Thyroid gland (tissue), 4 donors: ENCODE data around the gene FAM131C.

Experiments used
- POLR2A ChIP-seq, 2 donors: fragments of 450-650 bp; IDR thresholded peaks; one replicate each; pipeline ENCODE4 v1.6.1; 2017; ENCODE audit warnings: antibody characterized with exemption in 2 of 2, mild to moderate bottlenecking in 2 of 2, moderate library complexity in 1 of 2
- TF ChIP-seq, protein P1 (sequence below), 6 experiments: fragments of 200-600 bp in 3 of 6; fragments of 450-650 bp in 3 of 6; sonication (generic) in 3 of 6; IDR thresholded peaks; one replicate each; pipeline ENCODE4 v1.5.1; 2016 to 2019; ENCODE audit warnings: antibody characterized with exemption in 6 of 6, mild to moderate bottlenecking in 2 of 6, inconsistent platforms in 1 of 6, moderate library complexity in 1 of 6

DNA sequence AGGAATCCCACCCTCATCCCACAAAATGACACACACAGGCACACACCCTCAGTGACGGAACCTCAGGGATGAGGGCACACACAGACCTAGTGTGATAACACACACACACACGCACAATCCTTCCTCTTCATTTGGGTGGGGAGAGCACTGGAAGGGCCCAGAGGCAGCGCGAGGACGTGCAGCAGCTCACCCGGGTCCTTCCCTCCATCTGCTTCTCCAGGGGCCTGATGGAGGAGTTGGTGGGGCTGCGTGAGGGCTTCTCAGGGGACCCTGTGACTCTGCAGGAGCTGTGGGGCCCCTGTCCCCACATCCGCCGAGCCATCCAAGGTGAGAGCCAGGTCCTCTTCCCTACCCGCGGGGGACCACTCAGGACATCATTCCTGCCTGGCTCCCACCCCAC is 51.1 kb downstream of the FAM131C start:
- TF ChIP-seq, protein P1, sequence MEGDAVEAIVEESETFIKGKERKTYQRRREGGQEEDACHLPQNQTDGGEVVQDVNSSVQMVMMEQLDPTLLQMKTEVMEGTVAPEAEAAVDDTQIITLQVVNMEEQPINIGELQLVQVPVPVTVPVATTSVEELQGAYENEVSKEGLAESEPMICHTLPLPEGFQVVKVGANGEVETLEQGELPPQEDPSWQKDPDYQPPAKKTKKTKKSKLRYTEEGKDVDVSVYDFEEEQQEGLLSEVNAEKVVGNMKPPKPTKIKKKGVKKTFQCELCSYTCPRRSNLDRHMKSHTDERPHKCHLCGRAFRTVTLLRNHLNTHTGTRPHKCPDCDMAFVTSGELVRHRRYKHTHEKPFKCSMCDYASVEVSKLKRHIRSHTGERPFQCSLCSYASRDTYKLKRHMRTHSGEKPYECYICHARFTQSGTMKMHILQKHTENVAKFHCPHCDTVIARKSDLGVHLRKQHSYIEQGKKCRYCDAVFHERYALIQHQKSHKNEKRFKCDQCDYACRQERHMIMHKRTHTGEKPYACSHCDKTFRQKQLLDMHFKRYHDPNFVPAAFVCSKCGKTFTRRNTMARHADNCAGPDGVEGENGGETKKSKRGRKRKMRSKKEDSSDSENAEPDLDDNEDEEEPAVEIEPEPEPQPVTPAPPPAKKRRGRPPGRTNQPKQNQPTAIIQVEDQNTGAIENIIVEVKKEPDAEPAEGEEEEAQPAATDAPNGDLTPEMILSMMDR (IDR thresholded peaks at IDR 0.05), result no peak
- TF ChIP-seq POLR2A (IDR thresholded peaks at IDR 0.05), result no peak
